HG03064 (cell line): ENCODE results near the gene LTBP3.

Experiments
- ATAC-seq: cut with Tn5 transposase; IDR thresholded peaks from one replicate; pipeline ENCODE4 v1.9.1; 2021; ENCODE audit warnings: low read depth; ENCODE audit not compliant: unreplicated experiment

Gene LTBP3

DNA sequence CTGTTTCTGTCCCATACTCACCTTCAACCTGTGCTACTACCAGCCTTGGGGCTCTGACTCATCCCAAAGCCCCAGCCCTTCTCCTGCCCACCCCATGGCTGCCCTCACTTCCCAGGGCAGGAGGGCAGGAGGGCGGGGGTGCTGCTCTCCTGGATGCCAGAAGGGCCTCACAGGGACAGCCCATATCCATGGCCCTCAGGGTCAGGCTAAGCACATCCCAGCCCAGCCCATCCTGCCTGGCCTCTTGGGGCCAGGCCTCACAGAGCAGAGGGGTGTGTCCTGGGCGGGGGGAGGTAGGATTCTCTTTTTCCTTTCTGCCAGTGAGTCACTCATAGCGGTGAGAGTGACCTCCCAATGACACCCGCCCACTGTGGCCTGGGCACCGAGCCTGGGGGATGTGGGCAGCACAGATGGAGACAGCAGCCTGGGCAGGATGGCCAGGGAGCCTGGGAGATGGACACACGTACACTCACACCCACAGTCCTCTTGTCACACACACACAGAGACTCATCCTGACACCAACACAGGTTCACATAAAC, 2.4 kb downstream of the LTBP3 start:
- ATAC-seq, result no peak

DNA sequence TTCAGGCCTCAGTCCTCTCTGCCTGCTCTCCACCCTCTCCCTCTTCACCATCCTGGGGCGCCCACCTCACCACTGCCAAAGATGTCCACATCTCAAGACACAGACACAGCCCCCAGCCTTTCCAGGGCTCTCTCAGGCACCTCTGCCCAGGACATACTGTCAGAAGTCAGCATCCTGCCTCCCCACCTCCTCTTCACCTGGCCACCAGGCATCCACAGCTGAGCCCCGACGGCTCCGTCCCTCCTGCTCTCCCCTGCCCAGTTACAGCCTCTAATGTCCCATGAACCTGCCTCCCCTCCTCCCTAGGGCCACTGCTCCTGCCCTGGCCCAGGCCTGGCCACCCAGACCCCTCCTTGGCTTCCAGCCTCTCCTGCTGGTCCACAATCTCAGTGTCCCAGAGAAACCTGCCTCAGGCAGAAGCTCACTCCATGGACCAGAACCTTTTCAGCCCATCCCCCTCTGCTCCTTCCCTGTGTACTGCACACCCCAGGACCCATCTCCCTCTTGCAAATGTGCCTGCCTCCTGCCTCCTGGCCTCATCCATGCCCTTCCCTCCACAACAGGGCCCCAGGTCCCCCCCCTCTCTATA, 3.2 kb downstream of the LTBP3 start:
- ATAC-seq, result no peak

DNA sequence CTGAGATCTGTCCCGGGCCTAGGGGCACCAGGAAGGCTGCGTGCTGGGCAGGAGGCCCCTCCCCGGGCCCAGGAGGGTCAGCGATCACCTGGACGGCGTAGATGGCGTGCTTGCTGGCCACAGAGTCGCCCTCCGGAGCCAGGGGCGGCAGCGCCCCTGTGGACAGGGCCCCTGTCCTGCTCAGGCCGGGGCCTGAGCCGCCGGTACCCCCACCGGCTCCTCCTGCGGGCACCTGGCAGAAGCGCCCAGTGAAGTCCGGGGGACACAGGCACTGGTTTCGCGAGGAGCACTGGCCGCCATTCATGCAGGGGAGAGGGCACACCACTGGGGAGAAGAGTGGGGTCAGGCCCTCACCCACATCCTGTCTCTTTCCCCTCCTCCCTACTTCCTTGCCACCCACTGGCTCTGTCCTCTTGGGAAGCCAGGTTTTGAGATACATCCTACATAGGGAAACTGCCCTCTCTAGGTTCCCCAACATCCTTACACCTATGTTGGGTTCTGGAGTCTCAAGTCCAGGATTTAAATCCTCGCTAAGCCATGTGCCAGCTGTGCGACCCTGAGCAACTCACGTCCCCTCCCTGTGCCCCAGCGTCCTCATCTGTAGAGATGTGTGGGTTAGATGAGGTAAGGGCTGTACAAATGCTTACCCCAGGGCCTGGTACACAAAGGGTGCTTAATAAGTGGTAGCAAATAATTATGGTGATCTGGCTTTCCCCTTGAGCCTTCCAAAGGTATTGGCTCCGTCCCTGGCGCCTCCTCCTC, 3.9 kb downstream of the LTBP3 start:
- ATAC-seq, result no peak

DNA sequence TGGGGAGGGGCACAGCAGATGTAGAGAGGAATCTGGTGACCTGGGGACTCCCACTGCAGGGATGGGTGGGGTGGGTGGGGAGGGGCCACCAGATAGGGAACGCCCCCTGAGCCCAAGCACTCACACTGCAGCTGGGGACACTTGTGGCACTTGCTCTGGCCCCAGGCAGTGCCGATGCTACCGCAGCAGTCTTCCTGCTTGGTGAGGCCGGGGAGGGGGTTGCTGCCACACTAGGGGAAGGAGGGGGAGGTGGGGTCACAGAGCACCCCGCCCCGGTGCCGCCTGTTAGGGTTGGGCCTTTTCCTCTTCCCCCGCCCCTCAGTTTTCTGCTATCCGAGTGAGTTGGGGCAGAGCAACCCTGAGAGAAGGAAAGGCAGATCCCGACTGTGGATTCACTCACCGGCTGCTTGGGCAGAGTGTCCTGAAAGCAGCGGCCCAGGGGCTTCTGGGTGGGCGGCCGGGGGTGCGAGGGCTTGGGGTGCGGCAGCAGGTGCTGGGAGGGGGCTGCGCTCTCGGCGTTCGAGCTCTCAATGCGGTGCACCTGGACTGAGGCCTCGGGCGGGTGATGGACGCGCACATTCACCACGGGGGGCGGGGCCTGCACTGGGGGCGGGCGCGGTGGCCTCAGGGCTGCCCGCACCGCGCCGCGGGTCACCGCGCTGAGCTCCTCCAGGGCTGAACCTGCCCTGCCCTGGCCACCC, 4.7 kb downstream of the LTBP3 start:
- ATAC-seq, result no peak

- ATAC-seq, result no peak
These were observed 5.7 kb downstream of the LTBP3 start for GRCh38 chr11:65552388-65552951.

GRCh38 chr11:65551572-65552387, 6.4 kb downstream of the LTBP3 start:
- ATAC-seq, result no peak

DNA sequence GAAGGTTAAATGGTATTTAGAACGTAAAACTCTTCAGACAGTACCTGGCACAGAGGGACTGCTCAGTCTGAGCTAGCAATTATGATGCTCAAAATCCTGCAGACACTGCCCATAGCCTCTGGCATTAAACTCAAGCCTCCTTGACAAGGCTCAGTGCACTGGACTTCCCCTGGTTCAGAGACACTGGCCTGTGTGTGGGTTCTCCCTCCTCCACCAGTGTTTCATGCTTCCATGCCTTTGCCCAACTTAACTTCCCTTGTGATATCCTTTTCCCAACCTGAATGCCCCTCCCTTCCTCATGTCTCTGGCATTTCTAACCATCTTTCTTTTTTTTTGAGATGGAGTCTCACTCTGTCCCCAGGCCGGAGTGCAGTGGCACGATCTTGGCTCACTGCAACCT, 9.1 kb downstream of the LTBP3 start:
- ATAC-seq, result no peak

DNA sequence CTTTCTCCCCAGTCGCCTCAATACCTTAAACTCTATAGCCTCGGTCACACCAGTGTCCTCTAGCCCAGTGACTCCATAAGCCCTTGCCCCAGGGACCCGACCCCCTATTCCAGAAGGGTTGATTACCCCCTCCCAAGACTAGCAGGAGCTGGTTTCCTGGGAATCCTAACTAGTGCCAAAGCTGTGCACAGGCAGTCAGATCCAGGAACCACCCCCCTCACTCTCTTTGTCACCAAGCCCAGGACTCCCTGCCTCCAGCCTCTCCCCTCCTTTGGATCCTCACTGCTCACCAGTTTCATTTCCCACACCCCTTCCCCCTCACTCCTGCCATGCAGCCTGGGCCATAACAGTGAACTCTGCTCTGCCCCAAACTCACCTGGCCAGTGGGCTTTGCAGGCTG, 9.8 kb downstream of the LTBP3 start:
- ATAC-seq, result no peak

DNA sequence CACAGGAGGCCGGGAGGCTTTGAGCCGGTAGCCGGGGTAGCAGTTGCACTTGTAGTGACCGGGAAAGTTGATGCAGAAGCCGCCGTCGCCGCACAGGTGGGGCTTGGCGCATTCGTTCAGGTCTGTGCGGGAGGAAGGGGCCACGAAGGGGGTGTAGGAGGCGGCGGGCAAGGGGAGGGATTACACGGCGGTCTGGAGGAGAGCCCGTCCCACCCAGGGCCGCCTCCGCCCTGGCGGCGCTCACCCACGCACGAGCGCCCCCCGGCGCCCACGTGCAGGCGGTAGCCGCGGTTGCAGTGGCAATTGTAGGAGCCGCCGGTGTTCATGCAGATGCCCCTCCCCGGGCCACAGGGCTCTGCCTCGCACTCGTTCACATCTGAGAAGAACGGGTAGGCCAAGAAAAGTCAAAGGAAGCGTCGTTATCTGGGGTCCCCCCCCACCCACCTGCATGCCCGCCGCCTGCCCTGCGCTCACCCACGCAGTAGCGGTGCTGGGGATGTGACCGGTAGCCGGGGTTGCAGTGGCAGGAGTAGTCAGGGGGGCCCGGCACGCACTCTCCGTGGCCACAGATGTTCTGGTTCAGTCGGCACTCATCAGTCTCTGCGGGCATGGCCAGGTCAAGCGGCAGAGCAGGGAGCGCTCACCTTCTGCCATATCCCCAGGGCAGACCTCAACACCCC, 10.6 kb downstream of the LTBP3 start:
- ATAC-seq, result no peak

DNA sequence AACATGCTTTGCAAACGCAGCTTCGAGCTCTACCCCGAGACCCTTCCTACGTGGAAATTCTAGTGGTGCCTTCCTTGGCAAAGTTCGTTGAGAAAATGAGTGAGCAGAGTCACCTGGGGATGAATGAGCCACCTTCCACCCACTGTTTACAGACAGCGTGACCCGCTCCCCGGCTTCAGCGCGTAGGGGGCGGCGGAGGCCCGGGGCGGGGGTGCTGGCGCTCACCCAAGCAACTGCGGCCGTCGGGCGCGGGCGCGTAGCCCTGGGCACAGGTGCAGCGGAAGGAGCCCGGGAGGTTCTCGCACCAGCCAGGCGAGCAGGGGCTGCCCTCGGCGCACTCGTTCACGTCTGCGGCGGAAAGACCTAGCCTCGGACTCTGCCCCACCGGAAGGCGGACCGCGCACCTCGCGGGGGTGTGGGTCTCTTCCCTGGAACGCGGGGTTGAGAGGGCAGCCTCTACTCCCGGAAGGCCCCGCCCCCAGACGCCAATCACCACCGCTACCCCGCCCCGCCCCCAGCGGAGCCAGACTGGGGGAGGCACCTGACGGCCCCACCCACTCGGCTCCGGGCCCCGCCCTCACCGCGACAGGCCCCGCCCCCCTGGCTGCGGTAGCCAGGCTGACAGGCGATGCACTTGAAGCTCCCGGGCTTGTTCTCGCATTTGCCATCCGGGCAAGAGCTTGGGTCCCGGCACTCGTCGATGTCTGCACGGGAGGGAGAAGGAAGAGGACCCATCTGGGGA, 11.8 kb downstream of the LTBP3 start:
- peak; percentile 53 for ATAC-seq

DNA sequence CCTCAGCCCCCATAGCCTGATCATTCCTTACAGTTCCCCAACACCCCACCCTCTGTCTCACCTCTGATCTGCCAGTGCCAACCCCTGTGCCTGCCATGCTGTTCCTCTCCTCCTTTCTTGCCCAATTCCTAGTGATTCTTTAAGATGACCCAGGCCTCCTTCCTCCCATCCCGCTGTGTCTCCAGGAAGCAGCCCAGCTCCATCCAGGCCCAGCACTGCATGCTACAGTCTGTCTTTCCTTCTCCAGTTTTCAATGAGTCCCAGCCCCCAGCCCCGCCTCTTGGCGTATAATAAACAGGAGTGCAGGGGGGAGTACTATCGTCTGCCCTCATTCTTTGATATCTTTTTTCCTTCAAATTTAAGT, 12.3 kb downstream of the LTBP3 start:
- ATAC-seq, result no peak

DNA sequence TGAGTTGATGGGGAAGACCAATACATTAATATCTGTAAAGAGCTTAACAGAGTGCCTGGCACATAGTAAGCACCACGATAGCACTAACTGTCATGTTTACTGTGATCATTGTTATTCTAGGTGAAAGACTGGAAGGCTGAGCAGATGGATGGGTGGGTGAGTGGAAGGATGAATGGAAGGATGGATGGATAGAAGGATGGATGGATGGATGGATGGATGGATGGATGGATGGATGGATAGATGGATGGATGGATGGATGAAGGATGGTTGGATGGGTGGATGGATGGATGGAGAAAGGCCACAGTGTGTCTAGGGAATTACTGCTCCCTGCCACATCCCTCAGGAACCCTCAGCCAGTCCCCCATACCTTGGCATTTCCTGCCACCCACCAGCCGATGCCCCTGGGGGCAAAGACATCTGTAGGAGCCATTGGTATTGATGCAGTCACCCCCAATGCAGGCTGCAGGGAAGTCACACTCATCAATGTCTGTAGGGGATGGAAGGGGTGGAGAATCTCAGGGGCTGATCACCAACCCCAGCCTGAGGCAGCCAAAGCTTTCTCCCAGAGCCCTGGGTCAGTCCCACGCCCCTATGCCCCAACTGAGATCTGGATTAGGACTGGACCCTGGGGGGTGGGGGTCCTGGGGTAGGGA, 15.3 kb downstream of the LTBP3 start:
- no peak for ATAC-seq

GRCh38 chr11:65541093-65541982, 16.8 kb downstream of the LTBP3 start:
- ATAC-seq, result no peak

DNA sequence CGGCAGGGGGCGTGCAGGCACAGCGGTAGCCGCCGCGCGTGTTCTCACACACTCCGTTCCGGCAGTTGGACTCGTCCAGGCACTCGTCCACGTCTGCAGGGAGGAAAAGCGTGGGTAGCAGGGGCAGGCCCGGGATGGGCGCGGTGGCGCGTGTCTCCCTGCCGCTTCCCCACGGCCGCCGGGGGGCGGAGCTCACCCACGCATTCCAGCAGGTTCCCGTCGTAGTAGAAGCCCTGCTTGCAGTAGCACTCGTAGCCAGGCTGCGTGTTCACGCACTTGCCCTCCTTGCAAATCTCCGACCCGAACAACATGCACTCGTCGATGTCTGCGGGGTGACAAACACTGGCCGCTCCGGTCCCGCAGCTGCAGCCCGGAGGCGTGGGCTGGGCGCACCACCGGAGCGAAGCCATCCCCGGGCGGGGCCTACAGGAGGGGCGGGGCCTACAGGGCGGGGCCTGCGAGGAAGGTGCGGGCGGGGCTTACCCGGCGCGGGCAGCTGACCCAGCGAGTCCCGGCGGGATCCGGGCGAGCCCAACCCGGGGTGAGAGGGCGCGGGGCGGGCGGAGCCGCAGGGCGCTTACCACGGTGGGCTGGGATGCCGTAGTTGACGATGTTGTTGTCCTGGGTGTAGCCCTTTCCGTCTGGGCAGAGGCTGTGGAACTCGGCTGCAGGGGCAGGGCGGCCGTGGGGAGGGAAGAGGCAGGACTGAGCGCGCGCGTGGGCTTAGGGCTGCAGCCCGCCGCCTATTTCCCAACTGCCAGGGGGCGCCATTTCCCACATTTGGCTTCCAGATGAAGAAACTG, 17.7 kb downstream of the LTBP3 start:
- peak; percentile 56 for ATAC-seq

DNA sequence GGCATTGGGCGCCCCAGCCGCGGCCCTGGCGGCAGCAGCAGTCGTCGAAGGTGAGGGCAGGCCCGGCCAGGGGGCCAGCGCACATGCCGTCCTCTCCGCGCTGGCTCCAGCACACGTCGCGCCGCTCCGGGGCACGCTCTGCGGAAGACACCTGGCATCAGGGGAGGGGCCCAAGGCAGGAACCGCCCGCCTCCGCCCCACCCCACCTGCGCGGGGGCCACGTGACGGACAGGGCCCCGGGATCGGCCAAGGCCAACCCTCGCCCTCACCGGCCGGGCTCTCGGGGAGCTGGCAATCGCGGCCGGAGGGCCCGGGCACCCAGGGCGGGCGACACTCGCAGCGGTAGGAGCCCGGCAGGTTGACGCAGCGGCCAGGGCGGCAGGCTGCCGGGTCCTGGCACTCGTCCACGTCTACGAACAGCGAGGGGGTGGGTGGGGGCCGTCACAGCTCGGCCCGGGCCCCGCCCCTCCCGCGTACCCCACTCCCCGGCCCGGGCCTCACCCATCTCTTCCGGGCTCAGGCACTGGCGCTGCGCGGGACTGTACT, 18.3 kb downstream of the LTBP3 start:
- peak; percentile 48 for ATAC-seq

GRCh38 chr11:65538915-65539743, 19.0 kb downstream of the LTBP3 start:
- ATAC-seq, result no peak
